A673 (cell line): ENCODE measurements around the gene SSNA1. TPM values are rescaled to one million over a fixed set of nuclear protein-coding genes. Genes with fewer than 3 reads are reported as not detected.
"Not testable (repeated sequence)": the region's sequence is repeated elsewhere in the genome, so short reads cannot be mapped to it uniquely, and the experiment has no call there.

Source experiments
- BruUV-seq: library from RNA; stranded (reverse); fragments of 400-500 nt; replicated peaks from 2 replicates; lab custom pipeline; 2021; lab: Mats Ljungman, UMichigan
- CTCF ChIA-PET: fragments of 300-600 bp; sonication (Branson Sonifier 250); formaldehyde crosslinking; loops from one replicate; lab custom pipeline; 2022; ENCODE audit warnings: antibody characterized with exemption; lab: Charles Lee
- POLR2A ChIA-PET: fragments of 300-600 bp; sonication (Branson Sonifier 250); formaldehyde crosslinking; loops from one replicate; lab custom pipeline; 2022; ENCODE audit warnings: antibody characterized with exemption; ENCODE audit not compliant: low non-redundant PET; lab: Charles Lee
- DNase-seq: peaks from one replicate; pipeline ENCODE4 v3.0.0-alpha.2; 2015; ENCODE audit warnings: low spot score
- H3K27ac ChIP-seq: fragments of 200-600 bp; sonication (generic); 2 replicates; pipeline ENCODE4 v1.5.1; 2016; ENCODE audit warnings: mixed run types, low read depth, mild to moderate bottlenecking, mixed read lengths, antibody characterized with exemption, low read length; ENCODE audit not compliant: poor library complexity, severe bottlenecking
- H3K27me3 ChIP-seq: fragments of 200-600 bp; sonication (generic); replicated peaks from 2 replicates; pipeline ENCODE4 v1.6.1; 2017; ENCODE audit warnings: mixed run types, low read depth, mild to moderate bottlenecking, mixed read lengths, antibody characterized with exemption, low read length; ENCODE audit not compliant: insufficient read depth, poor library complexity
- H3K36me3 ChIP-seq: fragments of 200-600 bp; sonication (generic); 2 replicates; pipeline ENCODE4 v1.6.1; 2016; ENCODE audit warnings: mixed run types, mild to moderate bottlenecking, mixed read lengths, antibody characterized with exemption, low read length; ENCODE audit not compliant: insufficient read depth, poor library complexity, severe bottlenecking
- H3K4me1 ChIP-seq: fragments of 200-600 bp; sonication (generic); 2 replicates; pipeline ENCODE4 v1.6.1; 2017; ENCODE audit warnings: mixed run types, mild to moderate bottlenecking, mixed read lengths, antibody characterized with exemption, low read length; ENCODE audit not compliant: insufficient read depth, poor library complexity, severe bottlenecking
- H3K4me3 ChIP-seq: fragments of 200-600 bp; sonication (generic); 2 replicates; pipeline ENCODE4 v1.5.1; 2016; ENCODE audit warnings: low read depth, mixed run types, mild to moderate bottlenecking, mixed read lengths, low read length; ENCODE audit not compliant: poor library complexity, severe bottlenecking
- H3K9me3 ChIP-seq: fragments of 200-600 bp; sonication (generic); 2 replicates; pipeline ENCODE4 v1.6.1; 2016; ENCODE audit warnings: mixed run types, low read depth, mild to moderate bottlenecking, mixed read lengths, antibody characterized with exemption, low read length; ENCODE audit not compliant: poor library complexity, severe bottlenecking
- EZH2 ChIP-seq: fragments of 200-600 bp; sonication (generic); IDR thresholded peaks from 2 replicates; pipeline ENCODE4 v1.6.1; 2017; ENCODE audit warnings: borderline replicate concordance, low read depth, mild to moderate bottlenecking, mixed read lengths, antibody characterized with exemption, low read length; ENCODE audit not compliant: poor library complexity, severe bottlenecking
- intact Hi-C: fragments of 100-400 bp; cut with micrococcal nuclease; formaldehyde crosslinking; loops from one replicate; pipeline ENCODE4 v1.10.0; 2022; ENCODE audit not compliant: unreplicated experiment
- microRNA-seq: library from miRNA; unstranded; fragments of <30 nt; microRNA quantifications from one replicate; pipeline ENCODE4 v1.2.0, GENCODE V29; 2021
- total RNA-seq: library from RNA; stranded (reverse); gene quantifications from 2 replicates; pipeline ENCODE4 v1.2.3, GENCODE V29; 2021
- TF ChIP-seq, protein P1 (sequence below): fragments of 300-800, 200-600 bp; sonication (generic); conservative IDR thresholded peaks from 2 replicates; pipeline ENCODE4 v1.5.1; 2017; ENCODE audit warnings: low read depth, mild to moderate bottlenecking, antibody characterized with exemption, low read length, moderate library complexity, mixed read lengths

SSNA1 gene
- total RNA-seq, 1 experiment from 2014 or later, result 87.3 TPM

DNA sequence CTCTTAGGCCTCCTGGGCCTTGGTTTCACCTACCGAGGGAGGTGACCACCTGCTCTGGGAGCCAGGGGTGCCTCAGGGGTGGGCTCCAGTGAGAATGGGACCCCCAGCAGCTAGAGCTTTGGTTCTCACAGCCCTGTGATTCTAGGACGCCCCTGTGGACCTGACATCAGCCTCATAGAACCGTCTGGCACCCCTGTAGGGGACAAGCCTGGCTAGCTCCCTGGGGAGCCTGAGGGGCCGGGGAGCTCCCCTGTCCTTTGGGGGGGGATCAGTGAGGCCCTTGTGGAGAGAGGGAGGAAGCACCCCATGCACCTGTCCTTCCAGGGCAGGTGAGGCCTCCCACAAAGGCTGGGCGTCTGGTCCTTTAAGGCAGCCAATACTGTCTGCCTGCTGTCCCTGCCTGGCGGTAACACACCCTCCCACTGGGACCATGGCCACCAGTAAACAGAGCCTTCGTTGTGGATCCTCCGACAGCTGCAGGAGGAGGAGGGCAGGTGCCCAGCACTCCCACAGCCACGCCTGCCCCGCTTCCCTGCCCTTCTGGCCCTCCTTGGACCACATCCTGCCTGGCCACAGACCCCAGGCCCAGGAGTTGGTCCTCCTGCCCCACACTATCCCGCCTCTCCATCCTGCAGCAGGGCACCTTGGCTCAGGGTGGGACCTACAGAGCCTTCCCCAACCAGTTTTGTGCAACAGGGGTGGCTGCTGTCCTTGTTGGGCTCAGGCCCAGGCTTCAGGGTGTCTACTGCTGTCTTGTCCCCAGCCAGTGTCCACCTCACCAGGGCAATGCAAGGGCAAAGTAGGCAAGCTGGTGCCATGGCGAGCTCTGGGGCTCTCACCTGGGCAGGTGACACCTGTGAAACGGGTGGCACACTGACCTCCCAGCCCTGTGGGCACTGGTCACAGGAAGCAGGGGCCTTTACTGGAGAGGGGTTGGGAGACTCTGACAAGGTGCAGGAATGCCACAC, 49.6 kb downstream of the SSNA1 start:
- peak overlapping the region; percentile 62 for H3K27ac ChIP-seq
- peaks cover 15% of the 10 kb centered on the region for H3K36me3 ChIP-seq
- no TSS peak for BruUV-seq
- CTCF ChIA-PET, result interaction anchor here (0.6 kb wide), 1 partner anchor 367 kb away, joined by 3 read pairs; no protein-coding TSS in a partner anchor
- H3K4me1 ChIP-seq, result peaks cover 27% of the 10 kb centered on the region
- DNase-seq, result no peak
- POLR2A ChIA-PET, result no interaction called here
- no peaks in the 10 kb centered on the region for H3K9me3 ChIP-seq
- H3K4me3 ChIP-seq, result no peak overlapping the region
- intact Hi-C loops, result loop anchor here (5.0 kb wide), 1 partner anchor 191 kb away; the partner anchor contains the start of gene NPDC1
- no peaks in the 10 kb centered on the region for H3K27me3 ChIP-seq
- TF ChIP-seq, protein P1, sequence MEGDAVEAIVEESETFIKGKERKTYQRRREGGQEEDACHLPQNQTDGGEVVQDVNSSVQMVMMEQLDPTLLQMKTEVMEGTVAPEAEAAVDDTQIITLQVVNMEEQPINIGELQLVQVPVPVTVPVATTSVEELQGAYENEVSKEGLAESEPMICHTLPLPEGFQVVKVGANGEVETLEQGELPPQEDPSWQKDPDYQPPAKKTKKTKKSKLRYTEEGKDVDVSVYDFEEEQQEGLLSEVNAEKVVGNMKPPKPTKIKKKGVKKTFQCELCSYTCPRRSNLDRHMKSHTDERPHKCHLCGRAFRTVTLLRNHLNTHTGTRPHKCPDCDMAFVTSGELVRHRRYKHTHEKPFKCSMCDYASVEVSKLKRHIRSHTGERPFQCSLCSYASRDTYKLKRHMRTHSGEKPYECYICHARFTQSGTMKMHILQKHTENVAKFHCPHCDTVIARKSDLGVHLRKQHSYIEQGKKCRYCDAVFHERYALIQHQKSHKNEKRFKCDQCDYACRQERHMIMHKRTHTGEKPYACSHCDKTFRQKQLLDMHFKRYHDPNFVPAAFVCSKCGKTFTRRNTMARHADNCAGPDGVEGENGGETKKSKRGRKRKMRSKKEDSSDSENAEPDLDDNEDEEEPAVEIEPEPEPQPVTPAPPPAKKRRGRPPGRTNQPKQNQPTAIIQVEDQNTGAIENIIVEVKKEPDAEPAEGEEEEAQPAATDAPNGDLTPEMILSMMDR, result no peak
- TF ChIP-seq EZH2, result no peak

- peak overlapping the region; percentile 97 for H3K4me3 ChIP-seq
- H3K27me3 ChIP-seq, H3K9me3 ChIP-seq, DNase-seq: not testable (repeated sequence)
- POLR2A ChIA-PET, result interaction anchor here (1.2 kb wide), 1 partner anchor 12 kb away, joined by 3 read pairs; the partner anchor contains the start of gene RNF224
- CTCF ChIA-PET, result interaction anchor here (0.6 kb wide), 1 partner anchor 211 kb away, joined by 5 read pairs; no protein-coding TSS in a partner anchor
- BruUV-seq, result TSS peak; percentile 65
- H3K27ac ChIP-seq, result peak overlapping the region; percentile 98
- intact Hi-C loops, result loop anchor here (2.0 to 5.0 kb wide), 2 partner anchors 39 to 192 kb away; partner anchors contain the start of genes NPDC1 and TPRN
- peaks cover 41% of the 10 kb centered on the region for H3K4me1 ChIP-seq
- H3K36me3 ChIP-seq, result peaks cover 24% of the 10 kb centered on the region
Measured at GRCh38 chr9:137239541-137240200, 51.2 kb downstream of the SSNA1 start.

Small RNA genes lying within 50 kb of the gene (microRNA-seq; reads per million reads assigned to microRNA genes)
- gene MIR3621, result not detected

Other genes starting within 250 kb of the SSNA1 start
- gene FBXW5, start 243.9 kb upstream of the SSNA1 start, total RNA-seq, result 76.7 and 81.8 TPM in 2 replicates
- gene C8G, start 243.4 kb upstream of the SSNA1 start, total RNA-seq, result 0.74 and 0.75 TPM in 2 replicates
- gene LCN12, start 236.4 kb upstream of the SSNA1 start, total RNA-seq, result 1.1 TPM in 1 of 2 replicates, not detected in the other
- gene PTGDS, start 211.2 kb upstream of the SSNA1 start, total RNA-seq, result not detected in 2 replicates
- not detected in 2 replicates for gene LCNL1, start 205.7 kb upstream of the SSNA1 start, total RNA-seq
- 91.5 and 99.5 TPM in 2 replicates for gene PAXX, start 196.3 kb upstream of the SSNA1 start, total RNA-seq
- not detected in 2 replicates for gene CLIC3, start 192.1 kb upstream of the SSNA1 start, total RNA-seq
- 27.8 and 38.9 TPM in 2 replicates for gene ABCA2, start 160.4 kb upstream of the SSNA1 start, total RNA-seq
- gene FUT7, start 156.6 kb upstream of the SSNA1 start, total RNA-seq, result not detected in 2 replicates
- 73.9 and 81.4 TPM in 2 replicates for gene NPDC1, start 142.5 kb upstream of the SSNA1 start, total RNA-seq
- gene ENTPD2, start 134.6 kb upstream of the SSNA1 start, total RNA-seq, result not detected in 2 replicates
- 30.6 and 33.7 TPM in 2 replicates for gene SAPCD2, start 118.1 kb upstream of the SSNA1 start, total RNA-seq
- 11.2 and 13.0 TPM in 2 replicates for gene UAP1L1, start 111.2 kb upstream of the SSNA1 start, total RNA-seq
- gene MAN1B1, start 101.7 kb upstream of the SSNA1 start, total RNA-seq, result 48.6 and 54.9 TPM in 2 replicates
- 120 and 122 TPM in 2 replicates for gene DPP7, start 73.9 kb upstream of the SSNA1 start, total RNA-seq
- 0.17 and 0.52 TPM in 2 replicates for gene GRIN1, start 49.5 kb upstream of the SSNA1 start, total RNA-seq
- gene LRRC26, start 18.6 kb upstream of the SSNA1 start, total RNA-seq, result not detected in 2 replicates
- not detected in 2 replicates for gene TMEM210, start 16.6 kb upstream of the SSNA1 start, total RNA-seq
- 49.6 and 54.1 TPM in 2 replicates for gene ANAPC2, start 116 bp upstream of the SSNA1 start, total RNA-seq
- 23.0 and 25.7 TPM in 2 replicates for gene TPRN, start 12.1 kb downstream of the SSNA1 start, total RNA-seq
- 37.5 and 41.8 TPM in 2 replicates for gene TMEM203, start 17.0 kb downstream of the SSNA1 start, total RNA-seq
- 40.2 and 41.5 TPM in 2 replicates for gene NDOR1, start 17.0 kb downstream of the SSNA1 start, total RNA-seq
- 13.7 and 20.2 TPM in 2 replicates for gene RNF208, start 33.6 kb downstream of the SSNA1 start, total RNA-seq
- 0.37 TPM in 1 of 2 replicates, not detected in the other for gene CYSRT1, start 36.5 kb downstream of the SSNA1 start, total RNA-seq
- gene RNF224, start 38.8 kb downstream of the SSNA1 start, total RNA-seq, result 0.17 TPM in 1 of 2 replicates, not detected in the other
- gene SLC34A3, start 42.2 kb downstream of the SSNA1 start, total RNA-seq, result not detected in 2 replicates
- 645 and 714 TPM in 2 replicates for gene TUBB4B, start 52.6 kb downstream of the SSNA1 start, total RNA-seq
- gene STPG3, start 62.6 kb downstream of the SSNA1 start, total RNA-seq, result 0.35 TPM in 1 of 2 replicates, not detected in the other
- gene NELFB, start 66.7 kb downstream of the SSNA1 start, total RNA-seq, result 72.6 and 78.1 TPM in 2 replicates
- 0.82 and 1.4 TPM in 2 replicates for gene TOR4A, start 89.0 kb downstream of the SSNA1 start, total RNA-seq
- gene NRARP, start 113.6 kb downstream of the SSNA1 start, total RNA-seq, result 7.4 and 8.9 TPM in 2 replicates
- 6.3 and 9.4 TPM in 2 replicates for gene EXD3, start 234.5 kb downstream of the SSNA1 start, total RNA-seq
- 0.28 and 0.79 TPM in 2 replicates for gene NOXA1, start 234.7 kb downstream of the SSNA1 start, total RNA-seq